ENCODE results near the gene CGNL1. TPM values are rescaled to one million over a fixed set of nuclear protein-coding genes. Genes with fewer than 3 reads are reported as not detected.

The CGNL1 gene
- total and polyA plus RNA-seq, 2 experiments from 2014 or later = 11.4 to 13.1 TPM

GRCh38 chr15:57532731-57533447, 156.6 kb downstream of the CGNL1 start:
- Histone ChIP-seq H3K4me1 (ENCODE audit: insufficient read depth) (peaks cover 48% of the 10 kb centered on the region), H3K9me2 (replicated peaks; ENCODE audit: insufficient read depth) (no peaks in the 10 kb centered on the region), H3K9me3 (ENCODE audit: low read depth) (no peaks in the 10 kb centered on the region), H2AFZ (no peak overlapping the region), H3K4me2 (no peak overlapping the region), H4K20me1 (ENCODE audit: insufficient read depth, poor library complexity, severe bottlenecking) (no peaks in the 10 kb centered on the region), H3K27ac (peak overlapping the region; percentile 18), H3K27me3 (no peaks in the 10 kb centered on the region), H3K36me3 (replicated peaks; ENCODE audit: insufficient read depth, low read depth) (no peaks in the 10 kb centered on the region), H3K79me2 (no peaks in the 10 kb centered on the region), H3K4me3 (no peak overlapping the region)
- 71% methylated on average over 6 of the region's 6 CpGs for WGBS (ENCODE audit: low lambda C conversion rate, missing lambda C conversion rate)
- TF ChIP-seq EZH2 (IDR thresholded peaks at IDR 0.05; ENCODE audit: borderline replicate concordance) (no peak), EZH2phosphoT487 (IDR thresholded peaks at IDR 0.05; ENCODE audit: low read depth, severe bottlenecking, unreplicated experiment) (no peak), CTCF (IDR thresholded peaks at IDR 0.05; ENCODE audit: poor library complexity) (no peak)
- DNase-seq (ENCODE audit: low spot score) = no peak

GRCh38 chr15:57533448-57533799, 157.1 kb downstream of the CGNL1 start:
- Histone ChIP-seq H3K4me2 (no peak overlapping the region), H3K9me2 (replicated peaks; ENCODE audit: insufficient read depth) (no peaks in the 10 kb centered on the region), H3K79me2 (no peaks in the 10 kb centered on the region), H4K20me1 (ENCODE audit: insufficient read depth, poor library complexity, severe bottlenecking) (no peaks in the 10 kb centered on the region), H3K9me3 (ENCODE audit: low read depth) (no peaks in the 10 kb centered on the region), H3K36me3 (replicated peaks; ENCODE audit: insufficient read depth, low read depth) (no peaks in the 10 kb centered on the region), H2AFZ (no peak overlapping the region), H3K4me1 (ENCODE audit: insufficient read depth) (peaks cover 53% of the 10 kb centered on the region), H3K27me3 (no peaks in the 10 kb centered on the region), H3K27ac (peak overlapping the region; percentile 18), H3K4me3 (no peak overlapping the region)
- no peak for DNase-seq (ENCODE audit: low spot score)
- WGBS (ENCODE audit: low lambda C conversion rate, missing lambda C conversion rate) = 55% methylated on average over 5 of the region's 5 CpGs
- no peak for TF ChIP-seq EZH2phosphoT487 (IDR thresholded peaks at IDR 0.05; ENCODE audit: low read depth, severe bottlenecking, unreplicated experiment)
- TF ChIP-seq CTCF (IDR thresholded peaks at IDR 0.05; ENCODE audit: poor library complexity) = no peak
- no peak for TF ChIP-seq EZH2 (IDR thresholded peaks at IDR 0.05; ENCODE audit: borderline replicate concordance)

GRCh38 chr15:57534281-57534680, 158.0 kb downstream of the CGNL1 start:
- peaks cover 51% of the 10 kb centered on the region for H3K4me1 ChIP-seq (ENCODE audit: insufficient read depth)
- H3K9me3 ChIP-seq (ENCODE audit: low read depth) = no peaks in the 10 kb centered on the region
- DNase-seq (ENCODE audit: low spot score) = no peak
- H3K27ac ChIP-seq = no peak overlapping the region
- no peaks in the 10 kb centered on the region for H3K79me2 ChIP-seq
- H3K9me2 ChIP-seq (replicated peaks; ENCODE audit: insufficient read depth) = no peaks in the 10 kb centered on the region
- TF ChIP-seq CTCF (IDR thresholded peaks at IDR 0.05; ENCODE audit: poor library complexity) = no peak
- no peak for TF ChIP-seq EZH2phosphoT487 (IDR thresholded peaks at IDR 0.05; ENCODE audit: low read depth, severe bottlenecking, unreplicated experiment)
- no peak for TF ChIP-seq EZH2 (IDR thresholded peaks at IDR 0.05; ENCODE audit: borderline replicate concordance)
- no peak overlapping the region for H3K4me3 ChIP-seq
- H3K36me3 ChIP-seq (replicated peaks; ENCODE audit: insufficient read depth, low read depth) = no peaks in the 10 kb centered on the region
- H2AFZ ChIP-seq = no peak overlapping the region
- 66% methylated on average over 6 of the region's 6 CpGs for WGBS (ENCODE audit: low lambda C conversion rate, missing lambda C conversion rate)
- no peaks in the 10 kb centered on the region for H3K27me3 ChIP-seq
- H3K4me2 ChIP-seq = no peak overlapping the region
- no peaks in the 10 kb centered on the region for H4K20me1 ChIP-seq (ENCODE audit: insufficient read depth, poor library complexity, severe bottlenecking)

Measured in hepatocyte (in vitro differentiated cells).